ENCODE data around the gene LGALS3BP.

Gene LGALS3BP

DNA sequence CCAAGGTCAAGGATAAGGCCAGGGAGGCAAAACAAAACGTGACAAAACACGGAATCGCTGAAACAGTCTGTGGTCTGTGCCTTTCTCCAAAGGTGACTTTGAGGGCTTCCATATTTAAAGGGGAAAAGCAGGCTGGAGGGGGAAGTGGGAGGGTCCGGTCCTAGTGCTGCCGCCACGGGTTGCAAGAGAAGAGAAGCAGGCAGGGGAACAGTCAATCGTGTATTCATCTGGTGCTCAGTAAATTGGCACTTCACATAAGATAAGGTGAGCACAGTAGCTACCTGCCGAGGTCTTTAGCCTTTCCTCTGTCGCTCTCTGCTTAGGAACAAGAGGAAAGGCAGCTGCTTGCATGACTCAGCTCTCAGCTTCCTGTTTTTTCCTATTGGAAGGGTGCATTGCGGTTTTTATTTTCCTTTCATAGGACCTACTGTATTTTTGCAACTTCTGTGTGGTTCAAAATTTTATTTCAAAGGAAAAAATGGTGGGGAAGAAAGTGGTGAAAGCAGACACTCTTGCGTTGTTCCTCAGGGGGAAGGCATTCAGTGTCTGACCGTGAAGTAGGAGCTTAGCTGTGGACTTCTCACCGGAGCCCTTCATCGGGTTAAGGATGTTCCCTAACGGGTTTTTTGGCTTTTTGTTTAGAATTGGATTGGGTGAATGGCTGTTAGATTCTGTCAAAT, 7.1 kb upstream of the LGALS3BP start:
- no peak for DNase-seq (ENCODE audit: low read depth in 2 of 2, low spot score in 1 of 2)

GRCh38 chr17:78986048-78986648, 6.4 kb upstream of the LGALS3BP start:
- DNase-seq (ENCODE audit: low read depth in 2 of 2, low spot score in 1 of 2): no peak

DNA sequence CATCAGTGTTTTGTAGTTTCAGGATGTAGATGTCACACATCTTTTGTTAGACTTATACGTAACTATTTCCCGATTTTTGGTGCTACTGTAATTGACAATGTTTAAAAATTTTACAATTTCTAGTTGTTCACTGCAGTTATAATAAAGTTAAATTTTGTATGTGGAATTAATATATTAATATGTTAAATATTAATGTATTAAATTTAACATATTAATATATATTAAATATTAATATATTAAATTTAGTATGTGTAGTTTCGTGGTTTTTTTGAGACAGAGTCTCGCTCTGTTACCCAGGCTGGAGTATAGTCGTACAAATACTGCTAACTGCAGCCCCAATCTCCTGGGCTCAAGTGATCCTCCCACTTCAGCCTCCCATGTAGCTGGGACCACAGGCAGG, 5.7 kb upstream of the LGALS3BP start:
- DNase-seq (ENCODE audit: low read depth in 2 of 2, low spot score in 1 of 2): no peak

DNA sequence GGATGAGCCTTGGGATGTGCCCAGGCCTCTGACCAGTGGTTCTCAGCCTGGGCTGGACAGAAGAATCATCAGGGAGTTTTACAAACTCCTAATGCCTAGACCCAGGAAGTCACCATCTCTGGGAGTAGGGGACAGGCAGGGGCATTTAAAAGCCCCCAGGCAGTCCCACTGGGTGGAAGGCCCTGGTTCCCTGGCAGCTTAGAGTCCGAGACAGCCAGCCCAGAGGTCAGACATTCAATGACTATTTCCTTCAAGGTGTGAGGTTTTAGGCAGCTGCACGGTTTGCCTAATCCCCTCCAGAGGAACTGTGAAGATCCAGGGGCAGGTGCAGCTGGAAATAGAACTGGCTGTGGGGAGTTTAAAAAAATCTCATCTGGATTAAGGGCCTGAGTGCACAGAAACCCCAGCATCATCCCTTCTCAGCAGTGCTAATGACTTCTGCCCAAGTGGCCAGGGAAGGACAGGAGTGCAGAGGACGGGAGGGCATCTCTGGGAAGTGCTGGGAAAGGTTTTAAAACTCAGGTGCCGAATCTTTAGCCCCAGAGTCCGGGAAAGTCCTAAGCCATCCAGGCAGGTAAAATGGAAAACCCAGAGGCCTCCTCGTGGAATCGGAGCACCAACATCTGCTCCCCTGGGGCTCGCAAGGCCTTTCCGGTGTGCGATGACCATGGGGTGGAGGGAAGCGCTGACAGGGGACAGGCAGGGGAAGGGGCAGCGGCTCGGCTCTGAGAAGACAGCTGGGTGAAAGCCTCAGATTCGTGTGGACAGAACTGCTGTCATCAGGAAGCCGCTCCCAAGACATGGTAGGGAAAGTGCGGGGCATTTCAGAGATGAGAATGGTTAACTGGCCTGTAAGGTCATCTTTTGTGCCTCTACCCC, 1.5 kb upstream of the LGALS3BP start:
- no peak for DNase-seq (ENCODE audit: low read depth in 2 of 2, low spot score in 1 of 2)

DNA sequence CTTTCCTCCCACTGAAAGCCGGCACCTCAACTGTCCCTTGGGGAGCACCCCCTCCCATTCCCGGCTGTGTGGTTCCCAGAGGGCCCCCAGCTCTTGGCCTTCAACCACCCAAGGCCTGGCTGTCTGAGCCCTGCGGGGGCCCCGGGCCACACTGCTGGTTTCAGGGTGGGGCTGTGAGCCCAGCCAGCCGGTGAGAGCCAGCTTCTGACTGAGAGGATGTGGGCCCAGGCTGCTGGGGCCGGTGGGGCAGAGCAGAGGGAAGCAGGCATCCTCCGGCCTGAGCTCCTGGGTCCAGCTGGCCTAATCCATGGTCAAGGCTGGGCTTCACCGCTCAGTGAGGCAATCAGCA, 875 bp upstream of the LGALS3BP start:
- no peak for DNase-seq (ENCODE audit: low read depth in 2 of 2, low spot score in 1 of 2)

GRCh38 chr17:78977997-78978973, 1.4 kb downstream of the LGALS3BP start:
- DNase-seq (ENCODE audit: low read depth in 2 of 2, low spot score in 1 of 2): no peak

GRCh38 chr17:78977681-78977943, 2.1 kb downstream of the LGALS3BP start:
- DNase-seq (ENCODE audit: low read depth in 2 of 2, low spot score in 1 of 2): no peak

DNA sequence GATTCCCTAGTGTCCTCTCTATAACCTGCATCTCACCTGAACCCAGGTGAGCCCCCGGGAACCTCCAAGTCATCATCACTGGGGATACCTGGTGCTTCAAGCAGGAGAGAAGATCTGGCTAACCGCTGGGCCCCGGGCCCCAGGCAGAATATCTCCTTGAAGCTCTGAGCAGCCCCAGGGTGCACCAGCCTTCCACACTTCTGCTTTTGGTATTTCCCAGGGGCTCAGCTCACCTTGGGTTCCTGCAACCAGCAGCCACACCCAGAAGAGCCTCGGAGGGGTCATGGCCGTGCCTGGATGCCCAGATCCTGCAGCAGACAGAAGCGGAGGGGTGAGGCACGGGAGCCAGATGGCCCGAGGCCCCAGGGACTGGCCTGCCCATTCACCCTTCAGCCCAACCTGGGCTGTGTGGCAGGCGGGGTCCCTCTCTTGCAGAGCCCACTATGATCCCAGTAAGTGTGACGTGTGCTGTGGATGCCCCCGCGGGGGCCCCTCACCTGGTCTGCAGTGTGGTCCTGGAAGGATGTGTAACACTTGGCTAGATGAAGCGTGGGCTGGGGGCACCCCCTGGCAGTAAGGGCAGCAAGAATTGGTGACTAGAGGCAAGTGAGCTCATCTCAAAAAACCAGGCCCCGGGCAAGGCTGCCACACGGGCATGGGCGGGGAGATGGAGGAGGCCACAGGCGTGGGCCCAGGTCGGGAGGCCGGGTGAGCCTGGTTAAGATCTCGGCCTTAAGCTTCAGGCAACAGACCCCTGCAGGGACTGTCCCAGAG, 2.6 kb downstream of the LGALS3BP start:
- no peak for DNase-seq (ENCODE audit: low read depth in 2 of 2, low spot score in 1 of 2)

GRCh38 chr17:78974635-78975591, 4.8 kb downstream of the LGALS3BP start:
- no peak for DNase-seq (ENCODE audit: low read depth in 2 of 2, low spot score in 1 of 2)

GRCh38 chr17:78973792-78974520, 5.8 kb downstream of the LGALS3BP start:
- no peak for DNase-seq (ENCODE audit: low read depth in 2 of 2, low spot score in 1 of 2)

GRCh38 chr17:78973196-78973595, 6.5 kb downstream of the LGALS3BP start:
- no peak for DNase-seq (ENCODE audit: low read depth in 2 of 2, low spot score in 1 of 2)

DNA sequence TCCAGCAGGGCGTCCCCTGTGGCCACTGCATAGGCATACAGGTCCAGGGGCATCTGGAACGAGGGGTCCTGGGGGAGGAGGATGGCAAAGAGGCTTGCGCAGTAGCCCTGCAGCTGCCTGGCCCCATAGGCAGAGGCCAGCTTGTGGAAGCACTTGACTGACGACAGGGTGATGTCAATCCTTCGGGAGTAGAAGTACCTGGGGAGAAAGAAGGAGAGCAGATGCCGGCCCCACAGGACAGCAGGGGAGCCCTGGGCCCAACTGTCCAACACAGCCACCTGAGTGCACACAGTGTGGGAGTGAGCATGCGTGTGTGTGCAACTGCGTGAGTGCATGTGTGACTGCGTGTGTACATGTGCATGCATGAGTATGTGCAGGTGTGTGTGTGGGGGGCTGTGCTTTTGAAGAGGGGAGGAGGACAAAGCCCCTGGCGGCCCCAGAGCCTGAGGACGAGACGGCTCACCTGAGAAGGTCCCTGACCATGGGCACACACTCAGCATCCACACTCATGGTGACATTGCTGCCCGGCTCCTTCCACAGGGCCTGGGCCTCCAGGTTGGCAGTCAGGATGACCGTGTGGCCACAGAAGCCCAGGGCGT, 7.1 kb downstream of the LGALS3BP start:
- no peak for DNase-seq (ENCODE audit: low read depth in 2 of 2, low spot score in 1 of 2)

- DNase-seq (ENCODE audit: low read depth in 2 of 2, low spot score in 1 of 2): no peak
These were observed 7.8 kb downstream of the LGALS3BP start for GRCh38 chr17:78971756-78972506.

DNA sequence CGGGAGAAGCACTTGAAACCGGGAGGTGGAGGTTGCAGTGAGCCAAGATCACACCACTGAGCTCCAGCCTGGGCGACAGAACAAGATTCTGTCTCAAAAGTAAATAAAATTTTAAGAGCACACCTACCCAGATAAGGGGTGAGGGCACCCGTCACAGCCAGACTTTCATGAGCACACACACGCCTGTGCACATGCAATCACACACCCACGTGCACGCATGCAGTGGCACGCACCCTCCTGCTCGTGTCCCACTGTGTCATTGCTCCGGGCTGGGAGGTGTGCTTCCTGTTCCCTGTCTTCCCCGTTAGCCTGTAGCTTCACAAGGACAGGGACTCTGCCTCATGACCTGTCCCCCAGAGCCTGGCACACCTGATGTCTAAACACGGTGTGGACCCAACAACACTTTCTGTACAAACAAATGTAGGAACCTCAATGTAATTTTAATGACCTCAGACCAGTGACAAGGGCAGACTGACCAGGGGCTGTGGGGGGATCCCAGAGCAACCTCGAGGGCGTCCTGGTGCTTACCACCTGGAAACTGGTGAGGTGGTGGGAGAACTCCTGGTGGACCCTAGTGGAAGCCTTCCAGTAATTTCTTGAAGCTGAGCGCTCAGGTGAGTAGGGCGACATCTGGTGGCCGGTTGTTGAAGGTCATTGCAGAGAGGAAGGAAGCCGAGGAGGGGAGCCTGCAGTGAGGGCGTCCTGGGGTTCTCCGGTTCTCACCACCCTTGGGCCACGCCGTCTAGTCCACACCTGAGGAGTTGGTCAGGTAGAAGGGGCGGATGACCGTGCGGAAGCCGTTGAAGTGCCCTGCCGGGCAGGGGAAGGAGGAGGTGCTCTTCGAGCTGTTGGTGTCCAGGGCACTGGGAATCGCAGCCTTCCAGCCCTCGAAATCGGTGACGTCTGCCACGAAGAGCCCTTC, 8.6 kb downstream of the LGALS3BP start:
- peak; percentile 47 to 70 for DNase-seq (ENCODE audit: low read depth in 2 of 2, low spot score in 1 of 2)

GRCh38 chr17:78969865-78970264, 9.9 kb downstream of the LGALS3BP start:
- DNase-seq (ENCODE audit: low read depth in 2 of 2, low spot score in 1 of 2): no peak

DNA sequence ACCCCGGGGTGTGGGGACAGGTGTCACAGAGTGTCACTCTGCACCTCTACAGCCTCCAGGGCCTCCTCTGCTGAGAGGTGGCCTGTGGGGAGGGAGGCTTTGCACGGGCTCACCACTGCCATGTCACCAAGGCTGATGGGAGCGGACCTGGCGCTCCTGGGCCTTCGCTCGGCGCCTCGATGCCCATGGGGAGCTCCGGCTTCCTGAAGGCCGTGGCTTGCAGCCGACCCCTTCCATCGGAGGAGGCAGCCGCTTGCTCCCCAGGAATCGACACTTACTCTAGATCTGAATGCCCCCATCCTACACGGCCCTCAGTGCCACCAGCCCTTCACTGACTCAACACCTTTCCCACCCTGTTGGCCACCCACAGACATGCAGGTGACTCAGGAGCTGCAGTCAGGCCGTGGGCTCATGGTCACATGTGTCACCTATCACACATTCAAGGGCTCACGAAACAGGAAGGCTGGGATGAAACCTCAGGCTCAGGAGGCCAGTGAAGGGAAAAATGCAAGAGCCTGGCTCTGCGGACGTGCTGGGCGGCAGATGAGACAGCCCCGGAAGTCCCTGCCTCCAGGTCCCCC, 11.9 kb downstream of the LGALS3BP start:
- no peak for DNase-seq (ENCODE audit: low read depth in 2 of 2, low spot score in 1 of 2)
